T-helper 1 cell treated with Interleukin-12 subunit alpha and Interleukin-12 subunit beta and Interleukin-4 antibody, amounts not matched to agents 30 μg/mL and 1 μg/mL, for 36 hours (primary cell): ENCODE measurements around the gene UNC13A.

Source experiments
- H3K27ac Mint-ChIP-seq: one replicate; pipeline ENCODE4 v1.8.0; 2021; ENCODE audit warnings: mild to moderate bottlenecking, mixed read lengths
- H3K27me3 Mint-ChIP-seq: one replicate; pipeline ENCODE4 v1.8.0; 2021; ENCODE audit warnings: low read depth, mixed read lengths
- H3K36me3 Mint-ChIP-seq: one replicate; pipeline ENCODE4 v1.8.0; 2021; ENCODE audit warnings: low read depth, mixed read lengths
- H3K4me1 Mint-ChIP-seq: one replicate; pipeline ENCODE4 v1.8.0; 2021; ENCODE audit warnings: low read depth, mixed read lengths
- H3K4me3 Mint-ChIP-seq: one replicate; pipeline ENCODE4 v1.8.0; 2021; ENCODE audit warnings: mild to moderate bottlenecking, moderate library complexity, mixed read lengths
- H3K9me3 Mint-ChIP-seq: one replicate; pipeline ENCODE4 v1.8.0; 2021; ENCODE audit warnings: mixed read lengths

Gene UNC13A

GRCh38 chr19:17617807-17618192 is 70.4 kb downstream of the UNC13A start:
- peaks cover 3% of the 10 kb centered on the region for H3K4me1 Mint-ChIP-seq
- H3K27ac Mint-ChIP-seq: no peak overlapping the region
- no peaks in the 10 kb centered on the region for H3K36me3 Mint-ChIP-seq
- peaks cover 5% of the 10 kb centered on the region for H3K27me3 Mint-ChIP-seq
- no peak overlapping the region for H3K4me3 Mint-ChIP-seq
- no peaks in the 10 kb centered on the region for H3K9me3 Mint-ChIP-seq

DNA sequence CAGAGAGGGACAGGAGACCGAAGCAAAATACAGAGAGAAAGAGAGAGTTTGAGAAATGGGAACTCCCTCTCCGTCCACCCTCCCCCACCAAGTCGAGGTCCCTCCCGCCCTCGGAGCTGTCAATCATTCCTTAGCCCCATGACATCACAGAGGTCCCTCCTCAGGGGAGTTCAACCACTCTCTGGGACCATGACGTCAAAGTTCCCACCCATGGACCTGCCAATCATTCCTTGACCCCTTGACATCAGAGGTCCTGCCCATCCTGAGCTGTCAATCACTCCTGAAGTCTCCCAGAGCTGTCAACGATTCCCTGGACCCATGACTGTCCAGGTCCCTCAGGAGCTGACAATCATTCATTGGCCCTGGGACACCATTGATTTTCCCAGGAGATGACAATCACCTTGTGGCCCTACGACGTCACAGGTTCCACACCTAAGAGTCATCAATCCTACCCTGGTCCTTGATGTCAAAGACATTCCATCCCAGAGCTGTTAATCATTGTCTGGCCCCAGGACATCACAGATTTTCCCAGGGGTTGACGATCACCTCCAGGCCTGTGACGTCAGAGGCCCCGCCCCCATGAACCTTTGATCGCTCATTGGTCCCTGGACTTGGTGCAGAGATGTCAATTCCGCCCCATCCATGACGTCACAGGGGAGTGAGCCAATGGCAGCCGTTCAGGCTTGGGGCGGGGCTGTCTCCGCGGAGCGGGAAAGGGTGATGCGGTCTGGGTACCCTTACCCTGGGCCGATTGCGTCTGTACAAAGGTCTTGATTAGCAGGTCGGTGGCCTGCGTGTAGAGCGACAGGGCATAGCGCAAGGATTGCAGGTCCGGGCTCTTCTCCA is 71.0 kb downstream of the UNC13A start:
- Mint-ChIP-seq H3K27ac (no peak overlapping the region), H3K27me3 (peaks cover 8% of the 10 kb centered on the region)

GRCh38 chr19:17616686-17616960 is 71.5 kb downstream of the UNC13A start:
- no peak overlapping the region for H3K4me3 Mint-ChIP-seq
- H3K27me3 Mint-ChIP-seq: peaks cover 11% of the 10 kb centered on the region

More for the DNA sequence above, 71.0 kb downstream of the UNC13A start:
- no peaks in the 10 kb centered on the region for H3K36me3 Mint-ChIP-seq
- H3K9me3 Mint-ChIP-seq: no peaks in the 10 kb centered on the region
- no peak overlapping the region for H3K4me3 Mint-ChIP-seq
- no peaks in the 10 kb centered on the region for H3K4me1 Mint-ChIP-seq

GRCh38 chr19:17615889-17616685 is 72.1 kb downstream of the UNC13A start:
- Mint-ChIP-seq H3K4me3 (no peak overlapping the region), H3K27ac (no peak overlapping the region), H3K27me3 (peaks cover 11% of the 10 kb centered on the region), H3K36me3 (no peaks in the 10 kb centered on the region), H3K9me3 (no peaks in the 10 kb centered on the region), H3K4me1 (no peaks in the 10 kb centered on the region)

More at GRCh38 chr19:17616686-17616960, 71.5 kb downstream of the UNC13A start:
- Mint-ChIP-seq H3K4me1 (no peaks in the 10 kb centered on the region), H3K36me3 (no peaks in the 10 kb centered on the region), H3K9me3 (no peaks in the 10 kb centered on the region), H3K27ac (no peak overlapping the region)

DNA sequence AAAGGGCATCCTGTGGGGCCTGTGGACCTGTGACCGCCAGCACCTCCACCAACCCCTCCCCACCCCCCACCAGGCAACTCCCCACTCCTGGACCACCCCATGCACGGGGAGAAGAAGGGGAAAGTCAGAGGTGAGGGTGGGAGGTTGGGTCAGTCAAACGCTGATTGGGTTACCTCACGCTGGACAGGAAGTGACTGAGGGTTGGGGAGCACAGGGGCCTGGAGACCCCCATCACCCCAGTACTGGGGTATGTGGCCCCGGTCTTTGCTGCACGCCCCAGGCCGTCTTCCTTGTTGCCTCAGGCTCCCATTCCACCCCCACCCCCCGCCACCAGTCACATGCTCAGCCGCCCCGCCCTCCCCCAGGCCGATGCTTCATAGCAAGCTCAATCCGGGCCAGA is 73.7 kb downstream of the UNC13A start:
- Mint-ChIP-seq H3K27me3 (peaks cover 11% of the 10 kb centered on the region), H3K27ac (no peak overlapping the region), H3K36me3 (no peaks in the 10 kb centered on the region), H3K4me3 (no peak overlapping the region), H3K9me3 (no peaks in the 10 kb centered on the region), H3K4me1 (no peaks in the 10 kb centered on the region)

DNA sequence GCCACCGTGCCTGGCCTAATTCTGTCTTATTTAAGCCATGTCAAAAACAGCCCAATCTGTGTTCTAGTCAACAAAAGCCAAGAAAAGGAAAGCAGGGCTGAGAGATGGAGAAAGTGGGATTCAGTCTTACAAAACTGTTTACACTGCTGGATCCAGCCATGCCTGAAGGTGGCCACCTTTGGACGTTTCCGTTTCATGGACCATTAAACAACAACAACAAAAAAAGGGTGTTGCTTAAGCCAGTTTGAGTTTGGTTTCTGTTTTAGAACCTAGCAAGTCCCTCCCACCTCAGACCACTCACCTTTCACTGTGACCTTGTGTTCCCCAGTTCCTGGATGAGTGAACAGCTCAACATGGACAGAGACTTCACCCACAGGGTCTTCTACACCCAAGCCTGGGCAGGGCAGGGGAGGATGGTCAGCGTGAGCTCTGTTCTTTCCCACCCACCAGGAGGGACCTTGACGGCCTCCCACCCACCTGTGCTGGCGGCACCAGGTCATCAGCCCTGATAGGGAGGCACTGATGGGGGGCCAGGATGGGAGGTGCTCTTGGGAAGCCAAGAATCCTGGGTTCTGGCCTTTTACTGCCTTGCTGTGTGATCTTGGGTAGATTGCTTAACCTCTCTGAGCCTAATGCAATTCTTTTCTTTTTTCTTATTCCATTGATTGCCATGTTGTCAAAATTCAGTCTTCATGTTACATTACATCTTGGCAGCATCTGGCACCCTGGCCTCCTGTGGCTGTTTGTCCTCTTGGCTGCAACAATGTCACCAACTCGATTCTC is 76.5 kb downstream of the UNC13A start:
- no peaks in the 10 kb centered on the region for H3K36me3 Mint-ChIP-seq
- H3K9me3 Mint-ChIP-seq: no peaks in the 10 kb centered on the region
- H3K4me3 Mint-ChIP-seq: no peak overlapping the region
- peaks cover 3% of the 10 kb centered on the region for H3K4me1 Mint-ChIP-seq
- H3K27ac Mint-ChIP-seq: no peak overlapping the region
- peaks cover 9% of the 10 kb centered on the region for H3K27me3 Mint-ChIP-seq

DNA sequence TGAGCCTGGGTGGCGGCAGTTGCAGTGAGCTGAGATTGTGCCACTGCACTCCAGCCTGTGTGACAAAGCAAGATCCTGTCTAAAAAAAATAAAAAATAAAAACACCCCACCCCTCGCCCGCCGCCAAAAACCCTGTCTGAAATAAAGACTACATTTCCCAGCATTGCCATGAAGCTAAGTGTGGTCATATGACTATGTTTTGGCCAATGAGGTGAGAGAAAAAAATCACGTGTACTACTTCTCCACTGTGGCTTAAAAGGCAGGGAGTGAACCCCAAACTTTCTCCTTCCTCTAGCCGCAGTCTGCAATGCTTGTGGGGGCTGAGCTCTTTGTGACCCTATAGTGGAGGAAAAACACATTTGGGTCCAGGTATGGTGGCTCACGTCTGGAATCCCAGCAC is 77.8 kb downstream of the UNC13A start:
- Mint-ChIP-seq H3K4me3 (no peak overlapping the region), H3K36me3 (no peaks in the 10 kb centered on the region), H3K4me1 (peaks cover 7% of the 10 kb centered on the region), H3K27ac (no peak overlapping the region), H3K9me3 (no peaks in the 10 kb centered on the region), H3K27me3 (peaks cover 10% of the 10 kb centered on the region)

DNA sequence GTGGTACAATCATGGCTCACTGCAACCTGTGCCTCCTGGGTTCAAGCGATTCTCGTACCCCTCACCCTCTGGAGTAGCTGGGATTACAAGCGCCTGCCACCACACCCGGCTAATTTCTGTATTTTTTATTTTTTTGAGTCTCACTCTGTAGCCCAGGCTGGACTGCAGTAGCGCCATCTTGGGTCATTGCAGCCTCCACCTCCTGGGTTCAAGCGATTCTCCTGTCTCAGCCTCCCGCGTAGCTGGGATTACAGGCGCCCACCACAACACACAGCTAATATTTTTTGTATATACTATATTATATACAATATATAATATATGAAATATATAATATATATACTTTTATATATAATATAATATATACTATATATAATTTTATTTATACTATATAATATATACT is 80.2 kb downstream of the UNC13A start:
- Mint-ChIP-seq H3K4me1 (peaks cover 7% of the 10 kb centered on the region), H3K4me3 (no peak overlapping the region), H3K27ac (no peak overlapping the region), H3K9me3 (no peaks in the 10 kb centered on the region), H3K36me3 (no peaks in the 10 kb centered on the region), H3K27me3 (peaks cover 25% of the 10 kb centered on the region)

DNA sequence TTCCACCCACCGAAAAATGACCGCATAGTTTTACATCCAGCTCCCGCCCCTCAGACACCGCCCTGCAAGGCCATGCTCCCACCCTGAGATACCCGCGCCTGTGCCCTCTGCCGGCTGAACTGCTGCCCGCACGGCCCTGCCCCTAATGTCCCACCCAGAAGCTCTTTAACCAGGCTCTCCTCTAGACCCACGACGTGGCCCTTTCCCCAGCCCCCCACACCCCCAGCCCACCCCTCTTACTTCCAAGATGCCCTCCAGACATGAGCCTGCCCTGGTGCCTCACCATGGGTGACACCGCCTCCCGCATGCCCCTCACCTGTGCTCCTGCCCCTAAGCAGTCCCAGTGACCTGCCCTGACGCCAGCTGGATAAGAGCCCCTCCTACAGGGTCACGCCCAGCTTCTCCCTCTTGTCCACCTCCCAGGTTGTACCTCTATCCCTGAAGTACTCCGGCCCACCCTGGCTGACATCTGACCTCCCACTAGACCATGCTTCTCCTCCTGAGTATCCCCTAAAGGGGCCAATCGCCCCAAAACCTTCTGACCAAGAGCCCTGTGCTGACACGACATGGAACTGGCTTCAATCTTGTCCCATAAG is 81.5 kb downstream of the UNC13A start:
- no peaks in the 10 kb centered on the region for H3K9me3 Mint-ChIP-seq
- peak overlapping the region; percentile 62 for H3K27ac Mint-ChIP-seq
- H3K36me3 Mint-ChIP-seq: no peaks in the 10 kb centered on the region

DNA sequence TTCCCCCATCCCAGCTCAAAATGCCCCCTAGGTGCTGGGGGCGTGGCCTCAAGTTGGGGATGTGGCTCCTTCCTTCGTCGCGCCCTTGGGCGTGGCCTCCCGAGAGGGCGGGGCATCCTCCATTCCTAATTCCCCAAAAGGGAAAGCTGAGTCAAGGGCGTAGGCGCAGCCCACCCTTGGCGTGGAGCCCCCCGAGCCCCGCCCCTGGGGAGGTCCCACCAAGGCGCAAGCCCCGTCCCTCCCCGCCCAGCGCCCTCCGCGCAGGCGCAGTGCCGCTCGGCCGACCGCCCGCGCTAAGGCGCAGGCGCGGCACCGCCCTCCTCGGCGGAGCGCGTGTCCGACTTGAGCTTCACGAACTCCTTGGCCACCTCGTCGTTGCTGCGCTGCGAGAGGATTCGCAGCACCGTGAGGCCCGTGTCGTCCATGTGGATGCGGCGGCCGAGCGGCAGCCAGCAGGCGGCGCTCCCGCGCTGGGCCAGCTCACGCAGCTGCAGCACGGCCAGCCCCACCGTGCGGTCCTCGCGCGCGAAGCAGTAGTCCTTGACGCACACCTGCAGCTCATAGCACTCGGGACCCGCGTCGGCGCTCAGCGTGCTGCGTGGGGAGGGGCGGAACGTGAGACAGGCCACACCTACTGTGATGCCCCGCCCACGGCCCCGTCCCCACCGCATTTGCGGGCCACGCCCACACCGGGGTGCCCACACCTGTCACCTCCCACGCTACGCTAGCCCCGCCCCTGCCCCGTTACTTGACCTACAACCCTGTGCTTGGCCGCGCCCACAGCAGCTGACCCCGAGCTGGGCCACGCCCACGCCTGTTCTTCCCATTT is 82.2 kb downstream of the UNC13A start:
- Mint-ChIP-seq H3K9me3 (no peaks in the 10 kb centered on the region), H3K27ac (peak overlapping the region; percentile 62), H3K4me1 (peaks cover 10% of the 10 kb centered on the region), H3K27me3 (peaks cover 35% of the 10 kb centered on the region), H3K36me3 (no peaks in the 10 kb centered on the region), H3K4me3 (peak overlapping the region; percentile 74)

More for the DNA sequence above, 81.5 kb downstream of the UNC13A start:
- Mint-ChIP-seq H3K4me3 (peak overlapping the region; percentile 74), H3K27me3 (peaks cover 28% of the 10 kb centered on the region), H3K4me1 (peaks cover 7% of the 10 kb centered on the region)

- Mint-ChIP-seq H3K4me3 (no peak overlapping the region), H3K27me3 (peaks cover 41% of the 10 kb centered on the region), H3K27ac (no peak overlapping the region), H3K4me1 (peaks cover 10% of the 10 kb centered on the region), H3K36me3 (no peaks in the 10 kb centered on the region), H3K9me3 (no peaks in the 10 kb centered on the region)
Measured at GRCh38 chr19:17605117-17605516, 83.0 kb downstream of the UNC13A start.

DNA sequence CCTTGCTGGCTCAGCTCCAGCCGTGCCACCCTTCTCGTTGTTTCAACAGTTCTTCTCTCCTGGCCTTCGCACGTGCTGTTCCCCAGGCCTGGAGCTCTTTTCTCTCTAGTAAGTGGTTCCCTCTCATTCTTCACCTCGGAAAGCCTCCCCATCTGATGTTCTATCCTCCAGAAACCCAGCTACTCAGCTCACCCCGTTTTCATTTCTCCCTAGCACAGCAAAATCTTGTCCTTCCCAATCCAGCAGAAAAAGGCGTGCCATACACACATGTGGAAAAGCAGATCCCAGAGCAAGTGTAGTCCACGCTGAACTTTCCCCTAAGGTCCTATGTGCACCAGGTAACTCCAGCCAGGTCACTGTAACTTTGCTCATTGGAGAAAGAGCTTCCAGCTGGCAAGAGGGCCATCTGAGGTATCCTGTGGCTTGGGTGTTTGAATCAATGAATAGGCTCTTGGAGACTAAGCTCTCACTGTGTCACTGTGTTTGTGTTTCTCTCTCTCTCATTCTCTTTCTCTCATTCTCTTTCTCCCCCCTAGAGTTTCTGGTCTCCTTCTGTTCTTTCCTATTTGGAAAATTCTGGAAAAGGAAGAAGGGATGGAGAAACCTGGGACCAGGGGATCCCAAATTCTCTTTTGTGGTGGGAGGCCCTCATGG is 83.7 kb downstream of the UNC13A start:
- H3K27ac Mint-ChIP-seq: no peak overlapping the region
- H3K4me3 Mint-ChIP-seq: no peak overlapping the region
- no peaks in the 10 kb centered on the region for H3K36me3 Mint-ChIP-seq
- no peaks in the 10 kb centered on the region for H3K9me3 Mint-ChIP-seq
- H3K4me1 Mint-ChIP-seq: peaks cover 10% of the 10 kb centered on the region
- peaks cover 41% of the 10 kb centered on the region for H3K27me3 Mint-ChIP-seq

DNA sequence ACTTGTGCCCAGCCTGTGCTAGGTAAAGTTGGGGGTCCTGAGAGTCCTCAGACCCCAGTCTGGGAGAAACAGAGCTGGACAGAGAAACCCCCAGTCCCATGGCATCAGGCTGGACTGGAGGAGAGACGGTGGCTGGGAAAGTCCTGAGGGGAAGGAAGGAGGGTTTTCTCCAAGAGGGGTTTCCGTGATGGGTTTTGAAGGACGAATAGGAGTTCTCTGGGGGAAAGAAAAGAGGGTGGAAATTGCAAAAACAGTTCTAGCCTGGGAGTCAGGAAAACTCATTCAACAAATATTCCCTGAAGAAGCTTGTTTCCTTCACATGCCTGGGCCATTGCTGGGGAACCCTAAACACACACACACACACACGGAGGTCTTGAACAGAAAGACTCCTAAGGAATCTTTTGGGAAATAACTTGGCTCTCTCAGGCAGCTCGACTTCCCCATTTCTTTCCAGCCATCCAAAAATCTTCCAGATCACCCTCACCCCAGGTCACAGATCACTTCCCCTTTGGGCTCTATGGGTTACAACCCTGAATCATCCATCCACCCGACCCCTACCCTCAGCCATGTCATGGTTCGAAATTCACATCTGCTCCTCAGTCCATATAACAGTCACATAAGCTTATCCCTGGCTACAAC is 85.2 kb downstream of the UNC13A start:
- Mint-ChIP-seq H3K27ac (no peak overlapping the region), H3K4me3 (no peak overlapping the region), H3K27me3 (peaks cover 41% of the 10 kb centered on the region), H3K36me3 (no peaks in the 10 kb centered on the region), H3K4me1 (peaks cover 10% of the 10 kb centered on the region), H3K9me3 (no peaks in the 10 kb centered on the region)
